ENCODE measurements around the gene FGFBP1. TPM values are rescaled to one million over a fixed set of nuclear protein-coding genes. Genes with fewer than 3 reads are reported as not detected.

FGFBP1 gene
- total and polyA plus RNA-seq, 2 donors (not counting 1 experiment from before 2014, with no cell fraction given): not detected

DNA sequence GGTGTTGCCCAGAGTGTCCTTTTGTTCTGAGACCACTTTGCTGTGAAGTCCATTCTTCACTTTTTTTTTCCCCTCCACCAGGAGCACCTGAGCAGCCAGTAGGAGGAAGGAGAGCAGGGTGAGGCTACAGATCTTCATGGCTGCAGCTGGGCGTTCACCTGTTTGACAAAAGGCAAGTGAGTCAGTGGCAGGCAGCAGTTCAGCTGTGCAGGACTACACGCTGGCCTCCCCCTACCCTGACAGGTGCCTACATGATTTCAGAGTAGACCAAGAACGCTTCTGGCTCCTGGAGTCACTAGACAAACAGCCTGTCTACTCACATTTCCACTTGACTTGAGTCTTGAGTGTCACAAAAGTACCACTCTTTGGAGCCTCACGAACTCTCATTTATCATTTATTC lies 2.0 kb downstream of the FGFBP1 start:
- Mint-ChIP-seq H3K27me3 (peaks cover 10% of the 10 kb centered on the region), H3K4me3 (no peak overlapping the region), H3K4me1 (peaks cover 12% of the 10 kb centered on the region), H3K27ac (no peak overlapping the region), H3K9me3 (ENCODE audit: insufficient read depth) (no peaks in the 10 kb centered on the region)
- H2AFZ ChIP-seq (ENCODE audit: insufficient read depth, low read depth, low read length, poor library complexity, severe bottlenecking): no peak overlapping the region
- H3K4me1 ChIP-seq (ENCODE audit: control insufficient read depth in 2 of 2, insufficient read depth in 2 of 2, low read length in 2 of 2): no peaks in the 10 kb centered on the region
- no peak overlapping the region for H3K4me2 ChIP-seq (replicated peaks; ENCODE audit: low read depth, low read length, poor library complexity, severe bottlenecking)
- H3K9me3 ChIP-seq (ENCODE audit: control extremely low read depth in 1 of 3, control insufficient read depth in 2 of 3, insufficient read depth in 1 of 3, low read length in 2 of 3): no peaks in the 10 kb centered on the region
- H3K4me3 ChIP-seq (ENCODE audit: control extremely low read depth in 1 of 5, extremely low read depth in 1 of 5, insufficient read depth in 1 of 5, low read depth in 2 of 5, low read length in 4 of 5): no peak overlapping the region
- 74% methylated on average over 4 of the region's 4 CpGs for WGBS (ENCODE audit: insufficient coverage)
- no peaks in the 10 kb centered on the region for H3K79me2 ChIP-seq (ENCODE audit: control insufficient read depth, insufficient read depth, low read length)
- no peak overlapping the region for H3K9ac ChIP-seq (ENCODE audit: low read length)
- ATAC-seq (ENCODE audit: low read depth) (no peak), DNase-seq (no peak)
- intact Hi-C loops (cut with micrococcal nuclease): no loop called here
- TF ChIP-seq, protein P1, sequence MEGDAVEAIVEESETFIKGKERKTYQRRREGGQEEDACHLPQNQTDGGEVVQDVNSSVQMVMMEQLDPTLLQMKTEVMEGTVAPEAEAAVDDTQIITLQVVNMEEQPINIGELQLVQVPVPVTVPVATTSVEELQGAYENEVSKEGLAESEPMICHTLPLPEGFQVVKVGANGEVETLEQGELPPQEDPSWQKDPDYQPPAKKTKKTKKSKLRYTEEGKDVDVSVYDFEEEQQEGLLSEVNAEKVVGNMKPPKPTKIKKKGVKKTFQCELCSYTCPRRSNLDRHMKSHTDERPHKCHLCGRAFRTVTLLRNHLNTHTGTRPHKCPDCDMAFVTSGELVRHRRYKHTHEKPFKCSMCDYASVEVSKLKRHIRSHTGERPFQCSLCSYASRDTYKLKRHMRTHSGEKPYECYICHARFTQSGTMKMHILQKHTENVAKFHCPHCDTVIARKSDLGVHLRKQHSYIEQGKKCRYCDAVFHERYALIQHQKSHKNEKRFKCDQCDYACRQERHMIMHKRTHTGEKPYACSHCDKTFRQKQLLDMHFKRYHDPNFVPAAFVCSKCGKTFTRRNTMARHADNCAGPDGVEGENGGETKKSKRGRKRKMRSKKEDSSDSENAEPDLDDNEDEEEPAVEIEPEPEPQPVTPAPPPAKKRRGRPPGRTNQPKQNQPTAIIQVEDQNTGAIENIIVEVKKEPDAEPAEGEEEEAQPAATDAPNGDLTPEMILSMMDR (IDR thresholded peaks at IDR 0.05): no peak
- no peak for TF ChIP-seq EZH2 (IDR thresholded peaks at IDR 0.05; ENCODE audit: borderline replicate concordance, insufficient read depth, low read depth, low read length, poor library complexity, severe bottlenecking)
- ChIA-PET CTCF (no interaction called here), POLR2A (interaction anchor here (1.0 kb wide), 1 partner anchor 137 kb away, joined by 3 read pairs; no protein-coding TSS in a partner anchor)
- peaks cover 0 to 2% (median 0%) of the 10 kb centered on the region in 4 experiments for H3K27me3 ChIP-seq (replicated peaks in 1 of 4; ENCODE audit: control extremely low read depth in 1 of 4, control insufficient read depth in 3 of 4, insufficient read depth in 4 of 4, low read length in 3 of 4)
- no peaks in the 10 kb centered on the region for H3K36me3 ChIP-seq (replicated peaks in 1 of 2; ENCODE audit: control extremely low read depth in 1 of 2, control insufficient read depth in 1 of 2, extremely low read depth in 1 of 2, insufficient read depth in 2 of 2, low read length in 1 of 2)
- no peak overlapping the region for H3K27ac ChIP-seq (ENCODE audit: low read length in 2 of 2)
- H4K20me1 ChIP-seq (ENCODE audit: control insufficient read depth, insufficient read depth, low read length, poor library complexity, severe bottlenecking): no peaks in the 10 kb centered on the region

DNA sequence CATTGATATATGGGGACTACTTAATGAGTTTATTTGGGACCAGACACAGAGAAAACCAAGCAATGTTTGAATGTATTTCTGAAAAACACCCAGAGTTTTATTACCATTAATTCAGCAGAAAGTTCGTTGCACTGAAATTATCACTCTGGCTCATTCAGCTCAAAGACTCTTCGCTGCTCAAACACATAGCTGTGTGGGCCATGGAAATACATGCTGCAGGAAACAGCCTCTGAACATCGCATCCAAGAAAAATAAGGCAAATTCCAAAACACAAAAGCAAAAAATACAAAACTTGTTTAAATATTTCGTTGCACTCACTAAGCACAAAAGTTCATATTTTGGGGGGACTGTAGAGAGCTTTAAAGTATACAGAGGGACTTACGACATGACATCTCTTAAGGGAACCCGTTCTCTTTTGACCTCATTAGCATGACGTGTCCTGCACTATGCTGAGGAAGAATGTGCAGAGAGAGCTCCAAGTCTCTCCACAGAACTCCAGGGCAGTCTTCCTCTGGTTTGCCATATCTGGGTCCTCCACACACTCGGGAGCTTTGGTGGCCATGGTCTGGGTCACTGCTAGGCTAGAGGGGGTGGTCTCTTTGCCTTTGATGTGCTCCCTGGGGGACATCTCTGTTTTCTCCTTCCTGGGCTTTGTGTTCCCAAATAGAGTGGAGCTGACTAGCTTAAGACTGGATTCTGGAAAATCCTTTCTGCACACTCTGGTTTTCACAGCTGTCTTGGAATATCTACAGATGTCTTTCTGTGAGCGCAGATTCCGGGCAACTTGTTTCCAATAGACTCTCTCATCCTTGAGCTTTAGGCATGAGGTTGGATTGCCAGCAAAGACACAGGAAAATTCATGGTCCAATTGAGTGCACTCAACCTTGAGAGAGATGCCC lies 2.8 kb downstream of the FGFBP1 start:
- Histone ChIP-seq H3K4me2 (replicated peaks; ENCODE audit: low read depth, low read length, poor library complexity, severe bottlenecking) (no peak overlapping the region), H3K79me2 (ENCODE audit: control insufficient read depth, insufficient read depth, low read length) (no peaks in the 10 kb centered on the region), H3K27me3 (replicated peaks in 1 of 4; ENCODE audit: control extremely low read depth in 1 of 4, control insufficient read depth in 3 of 4, insufficient read depth in 4 of 4, low read length in 3 of 4) (no peaks in the 10 kb centered on the region), H3K9ac (ENCODE audit: low read length) (no peak overlapping the region), H3K9me3 (ENCODE audit: control extremely low read depth in 1 of 3, control insufficient read depth in 2 of 3, insufficient read depth in 1 of 3, low read length in 2 of 3) (no peaks in the 10 kb centered on the region), H3K4me1 (ENCODE audit: control insufficient read depth in 2 of 2, insufficient read depth in 2 of 2, low read length in 2 of 2) (peaks cover 0 to 1% of the 10 kb centered on the region in 2 donors), H4K20me1 (ENCODE audit: control insufficient read depth, insufficient read depth, low read length, poor library complexity, severe bottlenecking) (no peaks in the 10 kb centered on the region), H3K36me3 (replicated peaks in 1 of 2; ENCODE audit: control extremely low read depth in 1 of 2, control insufficient read depth in 1 of 2, extremely low read depth in 1 of 2, insufficient read depth in 2 of 2, low read length in 1 of 2) (no peaks in the 10 kb centered on the region), H3K4me3 (ENCODE audit: control extremely low read depth in 1 of 5, extremely low read depth in 1 of 5, insufficient read depth in 1 of 5, low read depth in 2 of 5, low read length in 4 of 5) (no peak overlapping the region), H3K27ac (ENCODE audit: low read length in 2 of 2) (no peak overlapping the region), H2AFZ (ENCODE audit: insufficient read depth, low read depth, low read length, poor library complexity, severe bottlenecking) (no peak overlapping the region)
- 97% methylated on average over 8 of the region's 10 CpGs for WGBS (ENCODE audit: insufficient coverage)
- H3K4me1 Mint-ChIP-seq: peaks cover 20% of the 10 kb centered on the region
- H3K27ac Mint-ChIP-seq: no peak overlapping the region
- H3K9me3 Mint-ChIP-seq (ENCODE audit: insufficient read depth): no peaks in the 10 kb centered on the region
- CTCF ChIA-PET: no interaction called here
- ATAC-seq (ENCODE audit: low read depth): no peak
- intact Hi-C loops (cut with micrococcal nuclease): no loop called here
- POLR2A ChIA-PET: no interaction called here
- H3K27me3 Mint-ChIP-seq: peaks cover 10% of the 10 kb centered on the region
- no peak overlapping the region for H3K4me3 Mint-ChIP-seq
- no peak for DNase-seq
- TF ChIP-seq, protein P1 (IDR thresholded peaks at IDR 0.05): no peak
- TF ChIP-seq EZH2 (IDR thresholded peaks at IDR 0.05; ENCODE audit: borderline replicate concordance, insufficient read depth, low read depth, low read length, poor library complexity, severe bottlenecking): no peak
